IPS-11a (cell line): ENCODE results near the gene ZFAND3.
"Not testable (repeated sequence)": the region's sequence is repeated elsewhere in the genome, so short reads cannot be mapped to it uniquely, and the experiment has no call there.

ENCODE experiments used
- H3K4me3 ChIP-seq: one replicate; pipeline ENCODE4 v1.5.1; 2013; ENCODE audit warnings: low read depth, low read length, control low read depth

The ZFAND3 gene

DNA sequence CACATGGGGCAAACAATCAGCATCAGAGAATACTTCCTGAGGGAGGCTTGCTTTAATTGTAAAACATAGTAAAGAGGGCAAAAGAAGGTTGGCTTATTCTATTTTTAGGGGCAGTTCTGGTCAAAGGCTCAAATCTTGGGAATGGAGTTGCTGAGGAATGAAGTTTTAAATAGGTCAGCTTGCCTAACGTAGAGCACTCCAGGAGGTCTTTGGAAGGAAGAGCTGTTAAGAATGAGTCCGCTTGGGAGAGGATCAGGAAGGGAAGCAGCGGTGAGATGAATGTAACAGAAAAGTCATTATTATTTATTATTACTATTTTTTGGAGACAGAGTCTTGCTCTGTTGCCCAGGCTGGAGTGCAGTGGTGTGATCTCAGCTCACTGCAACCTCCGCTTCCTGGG lies 108.7 kb downstream of the ZFAND3 start:
- no peak overlapping the region for H3K4me3 ChIP-seq

GRCh38 chr6:37930288-37930971 lies 110.9 kb downstream of the ZFAND3 start:
- no peak overlapping the region for H3K4me3 ChIP-seq

GRCh38 chr6:37931066-37931465 lies 111.5 kb downstream of the ZFAND3 start:
- no peak overlapping the region for H3K4me3 ChIP-seq

- no peak overlapping the region for H3K4me3 ChIP-seq
These were observed 114.7 kb downstream of the ZFAND3 start for GRCh38 chr6:37934276-37934675.

GRCh38 chr6:37936150-37936549 lies 116.6 kb downstream of the ZFAND3 start:
- no peak overlapping the region for H3K4me3 ChIP-seq

DNA sequence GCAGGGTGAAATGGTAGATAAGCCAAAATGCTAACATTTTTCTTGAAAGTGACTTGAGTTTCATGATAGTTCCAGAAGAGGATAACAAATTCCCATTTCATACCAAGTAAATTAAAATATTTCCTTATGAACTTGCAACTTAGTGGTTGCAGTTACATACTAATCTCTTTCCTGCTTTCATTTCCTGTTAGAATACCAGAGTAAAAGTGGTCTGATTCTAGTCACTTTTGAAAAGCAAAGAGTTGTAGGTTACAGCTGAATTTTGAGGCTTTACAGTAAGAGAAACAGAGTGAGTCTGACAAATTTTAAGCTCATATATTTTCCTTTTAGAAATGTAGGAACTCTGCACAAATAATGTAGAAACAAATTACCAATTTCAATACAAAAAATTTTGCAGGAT lies 117.4 kb downstream of the ZFAND3 start:
- H3K4me3 ChIP-seq, result no peak overlapping the region

DNA sequence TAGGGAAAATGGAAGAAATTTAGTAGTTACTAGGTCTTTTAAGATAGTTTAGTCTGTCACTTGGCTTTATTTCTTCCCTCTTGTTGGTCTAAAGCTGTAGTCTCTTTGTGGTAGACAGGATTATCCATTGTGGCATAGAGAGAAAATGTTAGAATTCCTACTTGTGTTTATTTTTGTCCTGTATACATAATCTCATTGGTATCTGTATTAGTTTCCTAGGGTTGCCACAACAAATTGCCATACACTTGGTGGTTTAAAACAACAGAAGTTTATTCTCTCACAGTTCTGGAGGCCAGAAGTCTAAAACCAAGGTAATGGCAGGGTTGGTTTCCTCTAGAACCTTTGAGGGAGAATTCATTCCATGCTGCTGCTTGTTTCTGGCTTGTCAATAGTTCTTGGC lies 119.4 kb downstream of the ZFAND3 start:
- H3K4me3 ChIP-seq, result no peak overlapping the region

DNA sequence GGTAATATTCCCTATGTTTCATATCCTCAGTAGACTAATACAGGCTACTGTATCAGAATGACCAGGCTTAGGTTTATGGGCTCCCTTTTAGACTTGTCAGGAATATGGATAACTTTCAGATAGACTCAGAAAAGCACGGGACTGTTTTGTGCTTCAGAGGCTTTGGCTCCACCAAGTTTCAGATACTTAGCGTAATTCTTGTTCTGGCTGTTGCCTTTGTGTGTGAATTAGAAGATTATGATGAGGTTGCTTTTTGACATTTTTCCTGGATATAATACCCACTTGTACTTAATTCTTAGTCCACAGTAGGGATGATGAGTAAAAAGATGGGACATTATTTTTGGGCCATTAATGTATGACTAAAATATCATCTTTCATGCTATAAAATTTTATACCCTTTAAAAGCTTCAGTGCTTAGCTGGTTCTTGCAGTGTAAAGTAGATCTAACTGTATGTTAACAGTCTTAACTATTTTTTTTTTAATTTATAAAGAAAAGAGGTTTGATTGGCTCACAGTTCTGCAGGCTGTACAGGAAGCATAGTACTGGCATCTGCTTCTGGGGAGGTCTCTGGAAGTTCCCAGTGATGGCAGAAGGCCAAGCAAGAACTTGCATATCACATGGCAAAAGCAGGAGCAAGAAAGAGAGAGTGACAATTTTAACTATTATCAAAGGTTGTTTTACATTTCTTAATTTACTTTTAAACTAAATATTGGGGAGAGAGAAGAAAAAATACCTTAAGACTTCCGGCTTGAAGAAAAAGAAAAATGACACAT lies 120.7 kb downstream of the ZFAND3 start:
- H3K4me3 ChIP-seq, result no peak overlapping the region

- H3K4me3 ChIP-seq, result no peak overlapping the region
These were observed 122.3 kb downstream of the ZFAND3 start for GRCh38 chr6:37941871-37942270.

GRCh38 chr6:37942606-37943376 lies 123.3 kb downstream of the ZFAND3 start:
- no peak overlapping the region for H3K4me3 ChIP-seq

- no peak overlapping the region for H3K4me3 ChIP-seq
These were observed 124.0 kb downstream of the ZFAND3 start for GRCh38 chr6:37943436-37944058.

DNA sequence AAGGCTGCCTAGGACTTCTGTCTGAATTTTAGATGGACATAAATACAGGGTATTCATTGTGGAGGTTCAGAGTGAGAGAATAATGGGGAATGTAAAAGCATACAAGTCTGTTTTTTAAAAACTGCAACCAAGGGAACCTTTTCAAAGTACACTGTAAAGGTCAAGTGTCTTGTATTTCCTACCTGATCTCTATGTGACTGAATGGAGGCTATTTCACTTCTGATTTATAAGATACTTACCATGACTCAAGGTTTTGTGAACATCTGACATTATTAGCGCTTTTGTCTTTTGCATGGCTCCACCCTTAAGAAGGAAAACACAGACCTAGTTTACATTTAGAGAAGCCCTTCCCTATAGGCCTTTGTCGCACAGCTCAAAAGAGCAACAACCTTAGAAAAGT lies 126.5 kb downstream of the ZFAND3 start:
- H3K4me3 ChIP-seq, result no peak overlapping the region

DNA sequence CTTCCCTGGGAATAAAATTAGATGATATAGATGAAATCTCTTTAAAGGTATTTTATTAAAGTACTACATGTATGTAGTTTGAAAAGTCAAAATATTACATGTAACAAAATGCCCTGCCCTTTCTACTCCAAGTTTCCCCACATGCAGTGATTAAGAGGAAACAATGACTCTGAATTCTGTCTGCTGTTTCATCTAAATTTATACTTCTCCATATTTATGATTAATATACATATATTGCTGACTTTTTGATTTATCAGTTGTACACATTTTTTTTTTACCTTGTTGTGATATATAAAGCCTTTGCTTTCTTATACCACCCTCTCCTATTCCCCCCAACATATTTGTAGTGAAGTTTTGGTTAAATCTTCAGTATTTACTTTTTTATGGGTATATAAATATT lies 127.9 kb downstream of the ZFAND3 start:
- H3K4me3 ChIP-seq, result no peak overlapping the region

DNA sequence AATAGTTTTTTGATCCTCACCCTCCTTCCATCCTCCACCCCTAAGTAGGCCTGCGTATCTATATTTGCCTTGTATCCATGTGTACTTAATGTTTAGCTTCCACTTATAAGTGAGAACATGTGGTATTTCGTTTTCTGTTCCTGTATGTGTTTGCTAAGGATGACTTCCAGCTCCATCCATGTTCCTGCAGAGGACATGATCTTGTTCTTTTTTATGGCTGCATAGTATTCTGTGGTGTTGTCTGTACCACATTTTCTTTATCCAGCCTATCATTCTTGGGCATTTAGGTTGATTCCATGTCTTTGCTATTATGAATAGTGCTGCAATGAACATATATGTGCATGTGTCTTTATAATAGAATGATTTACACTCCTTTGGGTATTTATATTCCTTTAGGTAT lies 129.1 kb downstream of the ZFAND3 start:
- not testable (repeated sequence) for H3K4me3 ChIP-seq

GRCh38 chr6:37952027-37952426 lies 132.5 kb downstream of the ZFAND3 start:
- no peak overlapping the region for H3K4me3 ChIP-seq

DNA sequence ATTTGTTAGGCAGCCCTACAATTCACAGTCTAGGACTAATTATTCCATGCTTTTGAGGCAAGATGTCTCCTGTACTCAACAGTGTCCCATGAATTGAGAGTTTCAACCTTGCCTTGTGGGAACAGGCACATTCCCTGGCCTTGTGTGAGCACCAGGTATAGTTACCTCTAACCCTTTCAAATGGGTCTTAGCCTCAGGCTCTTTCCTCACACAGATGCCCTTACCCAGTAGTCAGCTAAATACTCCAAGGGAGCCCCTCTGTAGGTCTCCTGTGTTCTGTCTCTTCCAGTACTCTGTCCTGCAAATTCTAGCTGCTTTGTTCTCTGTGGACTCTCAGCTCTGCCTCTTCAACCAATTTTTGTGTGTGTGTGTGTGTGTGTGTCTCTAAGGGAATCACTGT lies 135.3 kb downstream of the ZFAND3 start:
- no peak overlapping the region for H3K4me3 ChIP-seq

DNA sequence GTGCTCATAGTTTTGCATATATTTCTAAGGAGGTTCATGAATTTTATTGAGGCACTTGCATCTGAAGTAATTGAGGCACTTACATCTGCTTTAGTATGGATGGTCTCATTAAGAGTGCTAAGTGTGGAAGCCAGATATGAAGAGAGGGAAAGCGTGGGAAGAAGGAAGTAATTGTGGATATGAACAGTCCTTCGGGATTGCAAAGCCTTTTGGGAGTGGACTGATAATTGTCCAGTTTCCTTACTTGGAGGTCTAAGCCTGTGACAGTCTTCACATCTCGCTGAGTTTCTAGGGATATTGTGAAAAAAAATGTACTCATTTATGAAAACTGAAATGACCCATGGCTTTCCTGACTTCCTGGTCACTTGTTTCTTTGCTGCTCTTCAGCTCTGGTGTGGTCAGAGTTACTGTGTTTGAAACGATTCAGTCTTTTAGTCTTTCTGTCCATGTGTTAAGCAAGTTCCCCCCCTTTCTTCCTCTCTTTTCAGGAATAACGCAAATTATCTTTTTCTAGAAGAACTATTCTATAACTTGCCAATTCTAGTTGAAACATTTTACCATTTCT lies 137.3 kb downstream of the ZFAND3 start:
- no peak overlapping the region for H3K4me3 ChIP-seq

- H3K4me3 ChIP-seq, result no peak overlapping the region
These were observed 139.5 kb downstream of the ZFAND3 start for GRCh38 chr6:37959061-37959460.

DNA sequence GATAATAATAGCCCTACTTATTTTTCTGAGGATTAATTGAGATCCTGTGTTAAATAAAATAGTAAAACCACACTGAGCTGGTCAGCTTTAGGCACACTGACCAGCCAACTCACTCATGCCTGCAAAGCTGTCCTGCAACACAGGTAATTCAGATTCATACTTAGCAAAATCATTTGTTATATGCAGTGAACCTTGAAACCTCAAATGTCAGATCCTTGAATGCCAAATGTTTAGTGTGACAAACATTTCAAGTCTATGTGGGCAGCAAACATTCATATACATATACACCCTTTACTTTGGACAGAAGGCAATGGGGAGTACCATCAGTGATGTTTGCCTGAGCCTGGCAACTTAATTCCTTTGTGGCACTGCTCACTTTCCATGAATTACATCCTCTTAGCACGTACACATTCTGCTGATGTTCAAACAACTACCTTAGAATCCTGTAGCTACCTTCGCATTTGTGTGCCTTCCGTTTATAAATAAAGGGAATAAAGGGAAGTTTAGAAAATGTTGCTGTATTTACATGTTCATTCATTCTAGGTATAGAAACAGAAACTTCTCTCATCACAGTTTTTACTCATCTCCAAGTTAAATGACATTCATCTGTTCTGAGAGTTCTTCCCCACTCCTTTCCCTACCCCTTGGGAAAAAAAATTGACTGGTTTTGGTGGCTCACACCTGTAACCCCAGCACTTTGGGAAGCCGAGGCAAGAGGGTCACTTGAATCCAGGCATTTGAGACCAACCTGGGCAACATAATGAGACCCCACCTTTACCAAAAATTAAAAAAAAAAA lies 140.8 kb downstream of the ZFAND3 start:
- H3K4me3 ChIP-seq, result no peak overlapping the region

DNA sequence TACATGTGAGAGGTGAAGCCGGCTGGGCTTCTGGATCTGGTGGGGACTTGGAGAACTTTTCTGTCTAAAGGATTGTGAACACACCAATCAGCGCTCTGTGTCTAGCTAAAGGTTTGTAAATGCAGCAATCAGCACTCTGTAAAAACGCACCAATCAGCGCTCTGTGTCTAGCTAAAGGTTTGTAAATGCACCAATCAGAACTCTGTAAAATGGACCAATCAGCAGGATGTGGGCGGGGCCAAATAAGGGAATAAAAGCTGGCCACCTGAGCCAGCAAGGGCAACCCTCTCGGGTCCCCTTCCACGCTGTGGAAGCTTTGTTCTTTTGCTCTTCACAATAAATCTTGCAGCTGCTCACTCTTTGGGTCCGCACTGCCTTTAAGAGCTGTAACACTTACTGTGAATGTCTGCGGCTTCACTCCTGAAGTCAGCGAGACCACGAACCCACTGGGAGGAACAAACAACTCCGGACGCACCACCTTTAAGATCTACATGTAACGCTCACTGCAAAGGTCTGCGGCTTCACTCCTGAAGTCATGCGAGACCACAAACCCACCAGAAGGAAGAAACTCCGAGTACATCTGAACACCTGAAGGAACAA lies 143.1 kb downstream of the ZFAND3 start:
- H3K4me3 ChIP-seq, result not testable (repeated sequence)
